AG04450 (cell line): ENCODE data around the gene OSBPL3. TPM values are rescaled to one million over a fixed set of nuclear protein-coding genes. Genes with fewer than 3 reads are reported as not detected.

Source experiments
- CTCF ChIA-PET: fragments of 300-600, 350-600 bp; formaldehyde crosslinking; extraction: SDS; loops from one replicate; lab custom pipeline; 2022; ENCODE audit warnings: antibody characterized with exemption, inconsistent platforms; lab: Charles Lee
- POLR2A ChIA-PET: fragments of 350-600 bp; formaldehyde crosslinking; extraction: SDS; loops from one replicate; lab custom pipeline; 2021; ENCODE audit warnings: antibody characterized with exemption, inconsistent platforms; lab: Yijun Ruan, JAX
- DNase-seq: peaks from one replicate; pipeline ENCODE4 v3.0.0-alpha.2; 2011; ENCODE audit warnings: low read depth, low spot score
- H3K27ac ChIP-seq: one replicate; pipeline ENCODE4 v1.5.1; 2012; ENCODE audit warnings: low read depth, low read length, control low read depth
- H3K27me3 ChIP-seq: one replicate; pipeline ENCODE4 v1.6.0; 2012; ENCODE audit warnings: low read length; ENCODE audit not compliant: control insufficient read depth, insufficient read depth
- H3K4me3 ChIP-seq: 2 replicates; pipeline ENCODE4 v1.5.1; 2011; ENCODE audit warnings: mild to moderate bottlenecking, low read depth, low read length, control low read depth
- H3K9me3 ChIP-seq: 2 replicates; pipeline ENCODE4 v1.5.1; 2012; ENCODE audit warnings: low read length; ENCODE audit not compliant: control insufficient read depth, insufficient read depth
- polyA plus RNA-seq: library from polyadenylated mRNA; depleted of rRNA; stranded (reverse); fragments of >200 nt; gene quantifications from 2 replicates; pipeline ENCODE4 v1.2.3, GENCODE V29; 2011
- TF ChIP-seq, protein P1 (sequence below): IDR thresholded peaks from 2 replicates; pipeline ENCODE4 v1.5.1; 2011; ENCODE audit warnings: low read depth, low read length, control low read depth, inconsistent platforms

The OSBPL3 gene
- polyA plus RNA-seq, 1 experiment, result 37.8 TPM

DNA sequence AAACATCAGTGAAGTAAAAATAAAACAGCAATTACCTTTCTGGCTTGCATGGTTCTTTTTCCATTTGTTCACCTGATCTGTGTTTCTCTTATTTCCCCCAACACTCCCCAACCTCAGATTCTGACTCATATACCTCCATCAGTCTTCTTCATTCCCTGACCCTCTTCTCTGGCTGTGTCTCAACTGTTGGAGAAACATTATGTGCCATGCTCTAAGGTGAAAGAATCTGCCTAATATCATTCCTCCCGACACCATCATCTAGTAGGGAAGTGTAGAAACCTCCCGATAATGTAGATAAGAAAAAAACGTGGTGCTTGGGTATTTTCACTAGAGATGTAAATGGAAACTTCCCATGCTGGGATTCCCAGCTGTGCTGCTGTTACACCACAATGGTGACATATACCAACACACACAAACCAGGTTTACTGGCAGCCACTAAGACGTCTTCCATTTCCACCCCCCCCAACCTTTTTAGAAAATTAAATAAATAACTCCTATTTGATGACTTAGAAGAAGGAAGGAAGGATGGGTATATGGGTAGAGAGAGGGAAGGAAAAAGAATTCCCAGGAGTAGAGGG lies 63.4 kb downstream of the OSBPL3 start:
- no peak for DNase-seq
- CTCF ChIA-PET, result interaction anchor here (3.2 kb wide), 1 partner anchor 182 kb away, joined by 11 read pairs; no protein-coding TSS in a partner anchor

DNA sequence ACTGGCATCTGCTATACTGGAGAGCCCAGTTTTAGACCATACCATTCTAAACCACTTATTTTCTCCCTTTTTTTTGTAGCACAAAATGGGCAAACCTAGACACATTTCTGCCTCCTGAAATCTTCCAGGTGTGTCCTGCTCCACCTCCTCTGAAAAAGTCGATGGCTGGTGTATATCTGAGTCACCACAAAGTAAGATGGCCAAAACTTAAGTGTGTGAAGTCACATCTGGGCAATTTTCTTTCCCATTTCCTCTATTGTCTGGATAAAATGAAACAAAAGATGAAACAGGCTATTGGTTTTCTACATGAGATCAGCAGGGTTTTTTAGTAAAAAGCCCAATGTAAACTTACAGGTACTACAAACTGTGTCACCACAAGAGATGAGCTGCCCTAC lies 65.5 kb downstream of the OSBPL3 start:
- ChIA-PET POLR2A (no interaction called here), CTCF (interaction anchor here (1.3 to 1.4 kb wide), 2 partner anchors 102 to 266 kb away, joined by 3 read pairs; a partner anchor contains a TSS)
- Histone ChIP-seq H3K27ac (no peak overlapping the region), H3K9me3 (no peaks in the 10 kb centered on the region), H3K27me3 (no peaks in the 10 kb centered on the region), H3K4me3 (no peak overlapping the region)
- no peak for DNase-seq
- TF ChIP-seq, protein P1, sequence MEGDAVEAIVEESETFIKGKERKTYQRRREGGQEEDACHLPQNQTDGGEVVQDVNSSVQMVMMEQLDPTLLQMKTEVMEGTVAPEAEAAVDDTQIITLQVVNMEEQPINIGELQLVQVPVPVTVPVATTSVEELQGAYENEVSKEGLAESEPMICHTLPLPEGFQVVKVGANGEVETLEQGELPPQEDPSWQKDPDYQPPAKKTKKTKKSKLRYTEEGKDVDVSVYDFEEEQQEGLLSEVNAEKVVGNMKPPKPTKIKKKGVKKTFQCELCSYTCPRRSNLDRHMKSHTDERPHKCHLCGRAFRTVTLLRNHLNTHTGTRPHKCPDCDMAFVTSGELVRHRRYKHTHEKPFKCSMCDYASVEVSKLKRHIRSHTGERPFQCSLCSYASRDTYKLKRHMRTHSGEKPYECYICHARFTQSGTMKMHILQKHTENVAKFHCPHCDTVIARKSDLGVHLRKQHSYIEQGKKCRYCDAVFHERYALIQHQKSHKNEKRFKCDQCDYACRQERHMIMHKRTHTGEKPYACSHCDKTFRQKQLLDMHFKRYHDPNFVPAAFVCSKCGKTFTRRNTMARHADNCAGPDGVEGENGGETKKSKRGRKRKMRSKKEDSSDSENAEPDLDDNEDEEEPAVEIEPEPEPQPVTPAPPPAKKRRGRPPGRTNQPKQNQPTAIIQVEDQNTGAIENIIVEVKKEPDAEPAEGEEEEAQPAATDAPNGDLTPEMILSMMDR, result no peak

More for the DNA sequence above, 63.4 kb downstream of the OSBPL3 start:
- Histone ChIP-seq H3K9me3 (no peaks in the 10 kb centered on the region), H3K4me3 (no peak overlapping the region), H3K27ac (no peak overlapping the region), H3K27me3 (no peaks in the 10 kb centered on the region)
- POLR2A ChIA-PET, result interaction anchor here (0.6 kb wide), 1 partner anchor 20 kb away, joined by 8 read pairs; no protein-coding TSS in a partner anchor
- TF ChIP-seq, protein P1, result no peak

DNA sequence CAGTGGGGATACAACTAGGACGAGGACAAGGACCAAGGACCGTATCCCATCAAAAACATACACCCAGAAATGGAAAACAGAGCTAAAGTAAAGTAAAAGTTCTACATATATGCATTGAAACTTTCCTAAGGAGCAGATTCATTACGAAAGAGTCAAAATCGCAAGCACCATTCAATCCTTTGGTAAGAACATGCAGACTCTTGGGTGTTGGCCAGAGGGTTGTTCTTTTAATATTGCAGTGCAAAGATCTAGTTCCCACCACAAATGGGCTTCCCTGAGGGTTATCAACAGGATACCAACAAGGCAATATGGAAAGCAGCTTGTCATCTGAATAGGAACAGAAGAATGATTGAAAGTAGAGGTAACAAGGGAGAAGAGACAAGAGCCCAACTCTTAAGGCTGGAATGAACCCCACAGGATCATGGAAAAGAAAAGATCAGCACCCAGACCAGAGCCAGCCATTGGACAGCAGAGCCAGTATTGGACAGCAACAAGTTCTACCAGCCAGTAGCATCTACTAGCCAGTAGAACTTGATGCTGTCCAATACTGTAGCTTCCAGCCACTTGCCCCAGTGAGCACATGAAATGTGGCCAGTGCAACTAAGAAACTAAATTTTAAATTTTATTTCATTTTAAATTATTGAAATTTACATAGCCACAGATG lies 66.0 kb downstream of the OSBPL3 start:
- Histone ChIP-seq H3K27me3 (no peaks in the 10 kb centered on the region), H3K9me3 (no peaks in the 10 kb centered on the region), H3K27ac (no peak overlapping the region), H3K4me3 (no peak overlapping the region)
- ChIA-PET CTCF (interaction anchor here (1.0 to 1.4 kb wide), 3 partner anchors 101 to 267 kb away, joined by 3 to 4 read pairs (median 3); a partner anchor contains a TSS), POLR2A (no interaction called here)
- TF ChIP-seq, protein P1, result no peak
- DNase-seq, result no peak

DNA sequence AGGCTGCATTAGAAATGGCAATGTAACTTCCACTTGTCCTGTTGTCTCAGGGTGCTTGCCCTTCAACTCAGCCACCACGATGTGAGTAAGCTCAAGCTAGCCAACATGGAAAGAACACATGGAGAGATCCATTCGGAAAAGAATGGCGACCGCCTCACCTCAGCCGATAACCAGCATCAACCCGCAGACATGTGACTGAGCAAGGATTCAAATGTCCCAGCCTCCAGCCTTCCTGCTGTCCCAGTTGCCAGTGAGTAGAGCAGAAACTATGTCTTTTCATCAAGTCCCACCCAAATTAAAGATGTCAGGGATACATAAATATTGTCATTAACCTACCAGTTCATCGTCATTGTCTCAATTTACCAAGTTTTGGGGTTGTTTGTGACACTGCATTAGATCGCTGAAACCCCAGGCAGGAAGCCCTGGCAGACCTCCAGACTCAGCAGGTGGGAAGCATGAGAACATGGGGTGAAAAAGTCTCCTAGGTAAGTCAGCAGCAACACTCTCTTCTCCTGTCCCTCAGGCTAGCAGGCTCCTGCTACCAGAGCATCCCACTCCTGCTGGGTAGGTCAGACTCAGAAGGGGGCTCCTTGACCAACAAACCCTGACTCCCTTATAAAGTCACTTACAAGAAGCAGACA lies 67.0 kb downstream of the OSBPL3 start:
- no peaks in the 10 kb centered on the region for H3K27me3 ChIP-seq
- H3K4me3 ChIP-seq, result no peak overlapping the region
- TF ChIP-seq, protein P1, result no peak
- POLR2A ChIA-PET, result no interaction called here
- no peak overlapping the region for H3K27ac ChIP-seq
- no peaks in the 10 kb centered on the region for H3K9me3 ChIP-seq
- CTCF ChIA-PET, result interaction anchor here (1.0 to 1.7 kb wide), 2 partner anchors 185 kb away, joined by 4 to 5 read pairs; no protein-coding TSS in a partner anchor
- DNase-seq, result no peak
